Fibroblast of mammary gland (primary cell): ENCODE measurements around the gene MICU1.

Experiments used
- DNase-seq: peaks from one replicate; pipeline ENCODE4 v3.0.0-alpha.2; 2010; ENCODE audit warnings: low read depth
- H3K4me3 ChIP-seq: 2 replicates; pipeline ENCODE4 v1.5.1; 2011; ENCODE audit warnings: low read depth, mild to moderate bottlenecking, low read length, moderate library complexity; ENCODE audit not compliant: control insufficient read depth
- TF ChIP-seq, protein P1 (sequence below): conservative IDR thresholded peaks from 2 replicates; pipeline ENCODE4 v1.5.1; 2011; ENCODE audit warnings: low read depth, low read length, inconsistent platforms; ENCODE audit not compliant: control insufficient read depth, insufficient read depth

MICU1 gene

DNA sequence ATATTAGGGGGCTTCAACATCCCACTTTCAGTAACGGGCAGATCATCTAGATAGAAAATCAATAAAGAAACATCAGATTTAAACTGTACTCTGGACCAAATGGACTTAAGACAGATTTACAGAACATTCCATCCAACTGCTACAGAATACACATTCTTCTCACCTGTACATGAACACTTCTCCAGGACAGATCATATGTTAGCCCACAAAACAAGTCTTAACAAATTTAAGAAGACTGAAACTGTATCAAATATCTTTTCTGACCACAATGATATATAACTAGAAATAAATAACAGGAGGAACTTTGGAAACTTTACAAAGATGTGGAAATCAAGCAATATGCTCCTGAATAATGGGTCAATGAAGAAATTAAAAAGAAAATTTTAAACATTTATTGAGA, 86.7 kb downstream of the MICU1 start:
- DNase-seq = no peak
- TF ChIP-seq, protein P1, sequence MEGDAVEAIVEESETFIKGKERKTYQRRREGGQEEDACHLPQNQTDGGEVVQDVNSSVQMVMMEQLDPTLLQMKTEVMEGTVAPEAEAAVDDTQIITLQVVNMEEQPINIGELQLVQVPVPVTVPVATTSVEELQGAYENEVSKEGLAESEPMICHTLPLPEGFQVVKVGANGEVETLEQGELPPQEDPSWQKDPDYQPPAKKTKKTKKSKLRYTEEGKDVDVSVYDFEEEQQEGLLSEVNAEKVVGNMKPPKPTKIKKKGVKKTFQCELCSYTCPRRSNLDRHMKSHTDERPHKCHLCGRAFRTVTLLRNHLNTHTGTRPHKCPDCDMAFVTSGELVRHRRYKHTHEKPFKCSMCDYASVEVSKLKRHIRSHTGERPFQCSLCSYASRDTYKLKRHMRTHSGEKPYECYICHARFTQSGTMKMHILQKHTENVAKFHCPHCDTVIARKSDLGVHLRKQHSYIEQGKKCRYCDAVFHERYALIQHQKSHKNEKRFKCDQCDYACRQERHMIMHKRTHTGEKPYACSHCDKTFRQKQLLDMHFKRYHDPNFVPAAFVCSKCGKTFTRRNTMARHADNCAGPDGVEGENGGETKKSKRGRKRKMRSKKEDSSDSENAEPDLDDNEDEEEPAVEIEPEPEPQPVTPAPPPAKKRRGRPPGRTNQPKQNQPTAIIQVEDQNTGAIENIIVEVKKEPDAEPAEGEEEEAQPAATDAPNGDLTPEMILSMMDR = no peak
- no peak overlapping the region for H3K4me3 ChIP-seq

DNA sequence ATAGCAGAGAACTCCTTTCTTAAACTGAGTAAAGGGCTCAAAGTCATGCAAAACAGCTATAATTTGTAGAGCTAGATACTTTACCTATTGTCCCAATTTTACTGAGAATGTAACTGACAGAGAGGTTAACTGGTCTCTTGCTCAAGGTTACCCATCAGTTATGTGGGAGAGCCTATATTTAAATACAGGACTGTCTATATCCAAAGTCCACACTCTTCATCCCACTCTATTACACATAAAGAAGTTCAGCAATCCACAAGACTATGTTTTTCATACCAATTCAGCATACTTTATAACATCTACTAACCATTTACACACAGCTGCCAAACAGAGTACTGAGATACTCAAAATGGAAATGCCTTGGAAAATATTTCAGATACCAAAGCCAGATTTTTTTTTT, 100.2 kb downstream of the MICU1 start:
- no peak for DNase-seq
- H3K4me3 ChIP-seq = no peak overlapping the region
- TF ChIP-seq, protein P1 = no peak

DNA sequence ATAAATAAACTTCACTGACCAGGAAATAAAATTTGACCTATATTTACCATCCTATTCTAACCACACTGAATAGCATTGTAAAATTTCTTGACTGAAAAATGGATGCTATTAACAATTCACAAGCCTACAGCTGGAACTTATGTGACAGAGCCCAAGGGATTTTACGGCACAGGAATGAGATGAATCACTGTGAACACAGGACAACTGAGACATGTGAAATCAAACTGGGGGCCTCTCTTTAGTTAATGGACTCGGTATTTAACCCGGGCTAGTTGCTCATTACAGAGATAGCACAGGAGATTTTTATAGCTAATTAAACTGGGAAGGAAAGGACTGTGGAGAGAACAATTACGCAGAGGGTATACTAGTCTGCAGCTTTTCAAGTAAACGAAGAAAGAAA, 100.6 kb downstream of the MICU1 start:
- TF ChIP-seq, protein P1 = no peak
- H3K4me3 ChIP-seq = no peak overlapping the region
- peak; percentile 28 for DNase-seq

DNA sequence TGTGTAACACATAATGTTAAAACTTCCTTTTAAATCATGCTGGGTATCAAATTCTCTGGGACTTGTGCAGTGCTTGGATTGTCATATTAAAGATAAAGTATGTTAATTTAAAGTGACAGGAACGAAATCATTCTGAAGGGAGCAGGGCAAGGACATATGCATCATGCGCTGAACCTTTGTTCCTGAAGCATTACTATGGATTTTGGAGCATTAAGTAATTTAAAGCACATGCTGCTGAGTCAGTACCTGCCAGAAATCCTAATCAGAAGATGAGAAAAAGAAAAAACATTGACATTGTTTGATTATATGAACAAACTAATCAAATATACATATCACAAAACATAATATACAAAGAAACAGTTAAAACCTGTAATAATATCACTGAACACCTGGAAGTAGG, 101.4 kb downstream of the MICU1 start:
- TF ChIP-seq, protein P1 = no peak

DNA sequence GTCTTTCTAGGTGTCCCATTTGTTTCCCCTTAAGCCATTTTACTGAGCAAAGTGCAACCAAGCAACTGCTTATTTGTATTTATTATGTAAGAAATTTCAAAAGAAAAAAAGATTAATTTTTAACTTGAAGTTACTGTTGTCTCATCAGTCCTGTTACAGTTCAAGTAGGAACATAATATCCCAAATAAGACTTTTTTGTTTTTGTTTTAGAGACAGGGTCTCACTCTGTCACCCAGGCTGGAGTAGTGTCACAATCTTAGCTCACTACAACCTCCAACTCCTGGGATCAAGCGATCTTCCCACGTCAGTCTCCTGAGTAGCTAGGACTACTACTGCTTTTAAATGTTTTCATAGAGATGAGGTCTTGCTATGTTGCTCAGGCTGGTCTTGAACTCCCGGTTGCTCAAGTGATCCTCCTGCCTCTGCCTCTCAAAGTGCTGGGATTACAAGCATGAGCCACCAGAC, 101.9 kb downstream of the MICU1 start:
- TF ChIP-seq, protein P1 = no peak
- H3K4me3 ChIP-seq = no peak overlapping the region
- DNase-seq = no peak

More for the DNA sequence above, 101.4 kb downstream of the MICU1 start:
- no peak overlapping the region for H3K4me3 ChIP-seq
- peak; percentile 19 for DNase-seq

DNA sequence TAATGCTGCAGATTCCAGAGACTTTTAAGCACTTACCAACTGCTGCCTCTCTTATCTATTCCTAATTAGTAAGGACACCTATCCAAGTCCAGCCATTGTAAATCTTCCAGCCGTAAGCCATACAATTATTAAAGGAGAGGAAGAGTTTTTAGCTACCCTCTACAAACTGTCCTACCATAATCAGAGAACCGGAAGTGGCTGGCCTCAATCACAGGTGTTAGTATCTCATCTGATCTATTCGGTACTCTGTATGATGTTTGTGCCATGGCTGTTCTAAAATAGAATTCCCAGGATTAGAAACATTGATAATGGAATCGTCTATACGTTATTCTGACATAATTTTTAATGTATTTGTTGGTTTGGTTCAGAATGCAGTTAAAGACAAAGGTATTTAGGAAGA, 102.8 kb downstream of the MICU1 start:
- TF ChIP-seq, protein P1 = no peak
- DNase-seq = no peak
- H3K4me3 ChIP-seq = no peak overlapping the region

DNA sequence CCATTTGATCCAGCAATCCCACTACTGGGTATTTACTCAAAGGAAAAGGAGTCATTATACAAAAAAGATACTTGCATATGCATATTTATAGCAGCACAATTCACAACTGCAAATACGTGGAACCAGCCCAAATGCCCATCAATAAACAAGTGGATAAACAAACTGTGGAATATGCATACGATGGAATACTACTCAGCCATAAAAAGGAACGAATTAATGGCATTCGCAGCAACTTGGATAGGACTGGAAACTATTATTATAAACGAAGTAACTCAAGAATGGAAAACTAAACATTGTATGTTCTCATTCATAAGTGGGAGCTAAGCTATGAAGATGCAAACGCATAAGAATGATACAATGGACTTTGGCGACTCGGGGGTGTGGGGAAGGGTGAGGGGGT, 108.6 kb downstream of the MICU1 start:
- no peak for DNase-seq
- no peak overlapping the region for H3K4me3 ChIP-seq
- TF ChIP-seq, protein P1 = no peak
